Measurements from ENCODE around the gene ZC3H7A. TPM values are rescaled to one million over a fixed set of nuclear protein-coding genes. Genes with fewer than 3 reads are reported as not detected.

Gene ZC3H7A
- total RNA-seq, 2 experiments from 2014 or later, result 58.9 TPM

GRCh38 chr16:11743308-11744074 lies 53.6 kb downstream of the ZC3H7A start:
- H3K27me3 Mint-ChIP-seq (ENCODE audit: low read depth), result no peaks in the 10 kb centered on the region
- ATAC-seq (no peak), DNase-seq (peak; percentile 39)
- H3K4me3 Mint-ChIP-seq, result peak overlapping the region; percentile 87
- peaks cover 48% of the 10 kb centered on the region for H3K4me1 Mint-ChIP-seq (ENCODE audit: low read depth)
- POLR2A ChIA-PET, result interaction anchor here (0.8 to 3.6 kb wide), 11 partner anchors 9 to 233 kb away, joined by 3 to 28 read pairs (median 6); partner anchors contain the start of genes LITAF, RSL1D1, SNX29 and ZC3H7A
- H3K9me3 Mint-ChIP-seq (ENCODE audit: insufficient read depth), result no peaks in the 10 kb centered on the region
- peaks cover 26% of the 10 kb centered on the region for H3K36me3 Mint-ChIP-seq (ENCODE audit: low read depth)
- peak overlapping the region; percentile 94 for H3K27ac Mint-ChIP-seq
- CTCF ChIA-PET, result interaction anchor here (1.2 to 4.0 kb wide), 6 partner anchors 12 to 54 kb away, joined by 3 to 31 read pairs (median 4); partner anchors contain the start of gene ZC3H7A

- Mint-ChIP-seq H3K36me3 (ENCODE audit: low read depth) (peaks cover 26% of the 10 kb centered on the region), H3K4me1 (ENCODE audit: low read depth) (peaks cover 55% of the 10 kb centered on the region), H3K9me3 (ENCODE audit: insufficient read depth) (no peaks in the 10 kb centered on the region), H3K27ac (peak within 1 kb of the TSS; percentile 94), H3K4me3 (peak within 1 kb of the TSS; percentile 87), H3K27me3 (ENCODE audit: low read depth) (no peaks in the 10 kb centered on the region)
- CTCF ChIA-PET, result interaction anchor here (1.2 to 4.0 kb wide), 7 partner anchors 11 to 211 kb away, joined by 3 to 31 read pairs (median 4); partner anchors contain the start of gene ZC3H7A
- peak; percentile 92 for ATAC-seq
- POLR2A ChIA-PET, result interaction anchor here (0.6 to 3.6 kb wide), 20 partner anchors 9 to 234 kb away, joined by 3 to 28 read pairs (median 4); partner anchors contain the start of genes GSPT1, LITAF, RSL1D1 and SNX29
- DNase-seq, result peak; percentile 99
These were observed 54.3 kb downstream of the ZC3H7A start, which contains the start of gene TXNDC11 for GRCh38 chr16:11742536-11743307. TSS of gene TXNDC11 (minus strand) at chr16:11742857. CDS start at chr16:11742730, 127 bp downstream.

- Mint-ChIP-seq H3K36me3 (ENCODE audit: low read depth) (peaks cover 26% of the 10 kb centered on the region), H3K27ac (peak overlapping the region; percentile 79), H3K4me1 (ENCODE audit: low read depth) (peaks cover 55% of the 10 kb centered on the region), H3K27me3 (ENCODE audit: low read depth) (no peaks in the 10 kb centered on the region), H3K9me3 (ENCODE audit: insufficient read depth) (no peaks in the 10 kb centered on the region), H3K4me3 (peak overlapping the region; percentile 87)
- ChIA-PET CTCF (interaction anchor here (1.2 to 4.0 kb wide), 7 partner anchors 10 to 210 kb away, joined by 3 to 31 read pairs (median 4); partner anchors contain the start of gene ZC3H7A), POLR2A (interaction anchor here (0.6 to 3.6 kb wide), 19 partner anchors 8 to 235 kb away, joined by 3 to 28 read pairs (median 4); partner anchors contain the start of genes GSPT1, LITAF, RSL1D1 and SNX29)
- DNase-seq (peak; percentile 63), ATAC-seq (peak; percentile 62)
These were observed 54.9 kb downstream of the ZC3H7A start for GRCh38 chr16:11742093-11742535.

- peaks cover 35% of the 10 kb centered on the region for H3K36me3 Mint-ChIP-seq (ENCODE audit: low read depth)
- ATAC-seq, result no peak
- H3K27ac Mint-ChIP-seq, result peak overlapping the region; percentile 2
These were observed 56.5 kb downstream of the ZC3H7A start for GRCh38 chr16:11740567-11740966.

GRCh38 chr16:11738742-11739544 lies 58.1 kb downstream of the ZC3H7A start:
- POLR2A ChIA-PET, result interaction anchor here (0.5 to 1.1 kb wide), 2 partner anchors 77 to 112 kb away, joined by 3 to 6 read pairs; partner anchors contain the start of gene RSL1D1
- Mint-ChIP-seq H3K9me3 (ENCODE audit: insufficient read depth) (no peaks in the 10 kb centered on the region), H3K4me3 (no peak overlapping the region), H3K4me1 (ENCODE audit: low read depth) (peaks cover 55% of the 10 kb centered on the region), H3K36me3 (ENCODE audit: low read depth) (peaks cover 43% of the 10 kb centered on the region), H3K27me3 (ENCODE audit: low read depth) (no peaks in the 10 kb centered on the region), H3K27ac (no peak overlapping the region)
- DNase-seq, result no peak
- CTCF ChIA-PET, result interaction anchor here (0.7 to 1.5 kb wide), 4 partner anchors 24 to 1558 kb away, joined by 3 to 5 read pairs (median 3); partner anchors contain the start of gene ZC3H7A
- no peak for ATAC-seq

More at GRCh38 chr16:11740567-11740966, 56.5 kb downstream of the ZC3H7A start:
- ChIA-PET CTCF (interaction anchor here (1.5 to 4.0 kb wide), 3 partner anchors 8 to 57 kb away, joined by 4 to 31 read pairs (median 12); partner anchors contain the start of gene ZC3H7A), POLR2A (no interaction called here)
- Mint-ChIP-seq H3K9me3 (ENCODE audit: insufficient read depth) (no peaks in the 10 kb centered on the region), H3K4me1 (ENCODE audit: low read depth) (peaks cover 57% of the 10 kb centered on the region), H3K27me3 (ENCODE audit: low read depth) (no peaks in the 10 kb centered on the region), H3K4me3 (peak overlapping the region; percentile 81)
- no peak for DNase-seq

- Mint-ChIP-seq H3K27me3 (ENCODE audit: low read depth) (no peaks in the 10 kb centered on the region), H3K36me3 (ENCODE audit: low read depth) (peaks cover 52% of the 10 kb centered on the region), H3K4me3 (no peak overlapping the region), H3K9me3 (ENCODE audit: insufficient read depth) (no peaks in the 10 kb centered on the region), H3K4me1 (ENCODE audit: low read depth) (peaks cover 46% of the 10 kb centered on the region), H3K27ac (no peak overlapping the region)
- POLR2A ChIA-PET, result no interaction called here
- DNase-seq (no peak), ATAC-seq (no peak)
- CTCF ChIA-PET, result no interaction called here
These were observed 59.3 kb downstream of the ZC3H7A start for GRCh38 chr16:11737713-11738112.

- no peak for DNase-seq
- no peaks in the 10 kb centered on the region for H3K27me3 Mint-ChIP-seq (ENCODE audit: low read depth)
- H3K36me3 Mint-ChIP-seq (ENCODE audit: low read depth), result peaks cover 58% of the 10 kb centered on the region
- POLR2A ChIA-PET, result interaction anchor here (0.6 kb wide), 1 partner anchor 48 kb away, joined by 4 read pairs; no protein-coding TSS in a partner anchor
- H3K27ac Mint-ChIP-seq, result no peak overlapping the region
- peaks cover 46% of the 10 kb centered on the region for H3K4me1 Mint-ChIP-seq (ENCODE audit: low read depth)
- no peak for ATAC-seq
- H3K9me3 Mint-ChIP-seq (ENCODE audit: insufficient read depth), result no peaks in the 10 kb centered on the region
- CTCF ChIA-PET, result interaction anchor here (1.3 to 1.8 kb wide), 4 partner anchors 12 to 330 kb away, joined by 3 to 9 read pairs (median 6); partner anchors contain the start of gene ZC3H7A
- no peak overlapping the region for H3K4me3 Mint-ChIP-seq
These were observed 60.2 kb downstream of the ZC3H7A start for GRCh38 chr16:11736903-11737302.

GRCh38 chr16:11735787-11736186 lies 61.3 kb downstream of the ZC3H7A start:
- H3K36me3 Mint-ChIP-seq (ENCODE audit: low read depth), result peaks cover 52% of the 10 kb centered on the region
- POLR2A ChIA-PET, result no interaction called here
- no peak for ATAC-seq
- H3K4me1 Mint-ChIP-seq (ENCODE audit: low read depth), result peaks cover 37% of the 10 kb centered on the region
- H3K27ac Mint-ChIP-seq, result no peak overlapping the region
- H3K27me3 Mint-ChIP-seq (ENCODE audit: low read depth), result no peaks in the 10 kb centered on the region
- no peaks in the 10 kb centered on the region for H3K9me3 Mint-ChIP-seq (ENCODE audit: insufficient read depth)
- no peak for DNase-seq
- CTCF ChIA-PET, result interaction anchor here (1.3 to 1.8 kb wide), 4 partner anchors 11 to 329 kb away, joined by 3 to 9 read pairs (median 6); partner anchors contain the start of gene ZC3H7A
- H3K4me3 Mint-ChIP-seq, result no peak overlapping the region

GRCh38 chr16:11734653-11735043 lies 62.4 kb downstream of the ZC3H7A start:
- POLR2A ChIA-PET, result interaction anchor here (0.6 to 2.4 kb wide), 2 partner anchors 8 to 13 kb away, joined by 3 to 10 read pairs; partner anchors contain the start of gene TXNDC11
- ATAC-seq (no peak), DNase-seq (no peak)
- Mint-ChIP-seq H3K9me3 (ENCODE audit: insufficient read depth) (no peaks in the 10 kb centered on the region), H3K4me3 (no peak overlapping the region), H3K36me3 (ENCODE audit: low read depth) (peaks cover 58% of the 10 kb centered on the region), H3K27ac (no peak overlapping the region), H3K4me1 (ENCODE audit: low read depth) (peaks cover 33% of the 10 kb centered on the region), H3K27me3 (ENCODE audit: low read depth) (no peaks in the 10 kb centered on the region)
- CTCF ChIA-PET, result interaction anchor here (1.0 kb wide), 1 partner anchor 64 kb away, joined by 4 read pairs; no protein-coding TSS in a partner anchor

- DNase-seq (no peak), ATAC-seq (no peak)
- ChIA-PET POLR2A (interaction anchor here (0.6 to 2.4 kb wide), 2 partner anchors 9 to 14 kb away, joined by 3 to 10 read pairs; partner anchors contain the start of gene TXNDC11), CTCF (interaction anchor here (1.0 to 2.6 kb wide), 2 partner anchors 63 to 64 kb away, joined by 4 to 8 read pairs; partner anchors contain the start of gene ZC3H7A)
- Mint-ChIP-seq H3K27ac (no peak overlapping the region), H3K36me3 (ENCODE audit: low read depth) (peaks cover 59% of the 10 kb centered on the region), H3K4me1 (ENCODE audit: low read depth) (peaks cover 33% of the 10 kb centered on the region), H3K4me3 (no peak overlapping the region), H3K9me3 (ENCODE audit: insufficient read depth) (no peaks in the 10 kb centered on the region), H3K27me3 (ENCODE audit: low read depth) (no peaks in the 10 kb centered on the region)
These were observed 62.9 kb downstream of the ZC3H7A start for GRCh38 chr16:11734025-11734652.

All from activated CD8-positive, alpha-beta T cell treated with anti-CD3 and anti-CD28 coated beads, Interleukin-2, amount 10 ng/mL, durations not matched to agents 7 days and 5 days (primary cell).